ENCODE measurements around the gene UBE2E2. TPM values are rescaled to one million over a fixed set of nuclear protein-coding genes. Genes with fewer than 3 reads are reported as not detected.

UBE2E2 gene
- total RNA-seq, 1 experiment from 2014 or later, result 38.6 TPM

GRCh38 chr3:23488618-23489017 lies 285.5 kb downstream of the UBE2E2 start:
- no CpG with 5 or more reads among the region's 3 CpGs for WGBS (ENCODE audit: extremely low coverage, insufficient read length, low lambda C conversion rate)
- no peak for DNase-seq

More at GRCh38 chr3:23488618-23489017, 285.5 kb downstream of the UBE2E2 start:
- H3K4me2 ChIP-seq (ENCODE audit: insufficient read depth, insufficient read length, low read length), result no peak overlapping the region
- H3T11ph ChIP-seq (ENCODE audit: low read length), result no peak overlapping the region
- no peak overlapping the region for H2BK20ac ChIP-seq (ENCODE audit: low read depth, low read length, poor library complexity, severe bottlenecking)
- H2BK12ac ChIP-seq (ENCODE audit: insufficient read length, low read depth, low read length), result no peak overlapping the region
- no peak overlapping the region for H2BK15ac ChIP-seq (ENCODE audit: low read depth, low read length)
- H3K9ac ChIP-seq (ENCODE audit: extremely low read depth, insufficient read length, low read length), result no peak overlapping the region
- no peaks in the 10 kb centered on the region for H3K23me2 ChIP-seq (ENCODE audit: insufficient read length, low read depth, low read length, poor library complexity, severe bottlenecking)
- no peak overlapping the region for H3K27ac ChIP-seq (ENCODE audit: insufficient read length, low read depth, low read length)
- no peak overlapping the region for H2AFZ ChIP-seq (ENCODE audit: low read length)
- no peak overlapping the region for H3K18ac ChIP-seq (ENCODE audit: insufficient read length, low read depth, low read length)
- H3K36me3 Mint-ChIP-seq (ENCODE audit: insufficient read depth in 1 of 3, low read depth in 3 of 3), result peaks cover 14 to 22% (median 18%) of the 10 kb centered on the region in 3 experiments
- peaks cover 15 to 22% of the 10 kb centered on the region in 2 experiments for H3K4me1 Mint-ChIP-seq
- H3K9me3 Mint-ChIP-seq, result peaks cover 8 to 11% of the 10 kb centered on the region in 2 experiments
- H3K4me3 Mint-ChIP-seq, result no peak overlapping the region
- H2BK5ac ChIP-seq (ENCODE audit: insufficient read length, low read length), result no peak overlapping the region
- H3K56ac ChIP-seq (ENCODE audit: insufficient read length, low read depth, low read length), result no peak overlapping the region
- TF ChIP-seq, protein P1, sequence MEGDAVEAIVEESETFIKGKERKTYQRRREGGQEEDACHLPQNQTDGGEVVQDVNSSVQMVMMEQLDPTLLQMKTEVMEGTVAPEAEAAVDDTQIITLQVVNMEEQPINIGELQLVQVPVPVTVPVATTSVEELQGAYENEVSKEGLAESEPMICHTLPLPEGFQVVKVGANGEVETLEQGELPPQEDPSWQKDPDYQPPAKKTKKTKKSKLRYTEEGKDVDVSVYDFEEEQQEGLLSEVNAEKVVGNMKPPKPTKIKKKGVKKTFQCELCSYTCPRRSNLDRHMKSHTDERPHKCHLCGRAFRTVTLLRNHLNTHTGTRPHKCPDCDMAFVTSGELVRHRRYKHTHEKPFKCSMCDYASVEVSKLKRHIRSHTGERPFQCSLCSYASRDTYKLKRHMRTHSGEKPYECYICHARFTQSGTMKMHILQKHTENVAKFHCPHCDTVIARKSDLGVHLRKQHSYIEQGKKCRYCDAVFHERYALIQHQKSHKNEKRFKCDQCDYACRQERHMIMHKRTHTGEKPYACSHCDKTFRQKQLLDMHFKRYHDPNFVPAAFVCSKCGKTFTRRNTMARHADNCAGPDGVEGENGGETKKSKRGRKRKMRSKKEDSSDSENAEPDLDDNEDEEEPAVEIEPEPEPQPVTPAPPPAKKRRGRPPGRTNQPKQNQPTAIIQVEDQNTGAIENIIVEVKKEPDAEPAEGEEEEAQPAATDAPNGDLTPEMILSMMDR (conservative IDR thresholded peaks at IDR 0.05), result no peak
- H4K20me1 ChIP-seq (ENCODE audit: control insufficient read depth, insufficient read depth, insufficient read length), result no peaks in the 10 kb centered on the region
- H2AK5ac ChIP-seq (ENCODE audit: insufficient read length, low read length), result no peak overlapping the region
- H4K5ac ChIP-seq (ENCODE audit: insufficient read length, low read depth, low read length), result no peak overlapping the region
- peak overlapping the region in 1 of 3 experiments; percentile 32; a peak in 2 of 7 replicates for H3K27ac Mint-ChIP-seq
- H3K27me3 ChIP-seq (ENCODE audit: insufficient read depth, low read length), result no peaks in the 10 kb centered on the region
- H3K9me3 ChIP-seq (ENCODE audit: control insufficient read depth, low read depth, low read length), result no peaks in the 10 kb centered on the region
- no peak overlapping the region for H3K14ac ChIP-seq (ENCODE audit: insufficient read depth, low read length)
- H3K27me3 Mint-ChIP-seq (ENCODE audit: low read depth), result no peaks in the 10 kb centered on the region
- peaks cover 2% of the 10 kb centered on the region; the same call in 1 of the 2 replicates for H3K4me1 ChIP-seq (ENCODE audit: insufficient read depth, low read length)
- H3K79me2 ChIP-seq (ENCODE audit: insufficient read depth, low read length), result no peaks in the 10 kb centered on the region
- no peak overlapping the region for H3K4ac ChIP-seq (ENCODE audit: low read depth, low read length)
- H3K79me1 ChIP-seq (ENCODE audit: insufficient read depth, low read depth, low read length, poor library complexity, severe bottlenecking), result no peaks in the 10 kb centered on the region
- H4K91ac ChIP-seq (ENCODE audit: insufficient read length, low read depth, low read length), result no peak overlapping the region
- H3K23ac ChIP-seq (ENCODE audit: insufficient read length, low read depth, low read length), result no peak overlapping the region
- no peak overlapping the region for H4K8ac ChIP-seq (replicated peaks; ENCODE audit: insufficient read length, low read depth, low read length)
- H2BK120ac ChIP-seq (ENCODE audit: low read depth, low read length, poor library complexity, severe bottlenecking), result no peak overlapping the region

Measured in H9 (cell line).